ENCODE measurements around the gene UNC119B.

DNA sequence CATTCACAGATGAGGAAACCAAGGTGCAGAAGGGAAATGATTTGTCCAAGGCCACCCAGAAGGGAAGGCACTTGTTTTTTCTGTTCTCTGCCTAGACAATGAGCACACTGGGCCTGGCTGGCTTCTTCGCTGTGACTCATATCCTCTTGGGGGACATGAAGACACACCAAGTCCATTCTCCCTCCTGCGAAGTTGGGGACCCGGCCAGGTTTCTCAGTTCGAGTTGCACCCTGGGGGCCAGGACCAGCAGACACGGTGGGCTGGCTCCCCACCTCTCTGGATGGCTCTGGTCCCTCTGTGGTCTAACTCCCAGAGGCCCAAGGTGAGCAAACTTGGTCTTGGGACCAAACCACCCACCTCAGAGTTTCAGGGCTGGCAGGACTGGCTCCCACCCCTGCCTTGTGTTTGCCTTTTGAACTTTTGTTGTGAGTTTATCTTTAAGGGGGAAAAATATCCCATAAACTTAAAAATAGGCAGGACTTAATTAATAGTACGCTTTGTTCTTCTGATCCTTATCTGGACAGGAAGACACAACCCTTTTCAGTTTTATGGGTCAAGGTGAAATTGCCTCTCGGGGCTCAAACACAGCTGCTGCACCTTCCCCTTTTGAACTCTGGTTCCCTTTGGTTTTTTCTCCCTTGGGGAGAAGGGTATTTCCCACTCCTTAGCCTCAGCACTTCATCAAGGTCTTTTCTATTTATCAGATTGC lies 32.3 kb upstream of the UNC119B start:
- no peak for TF ChIP-seq POLR2AphosphoS5 (IDR thresholded peaks at IDR 0.05; ENCODE audit: low read depth, low read length)
- TF ChIP-seq FOXP2 (optimal IDR thresholded peaks at IDR 0.05; ENCODE audit: borderline replicate concordance, extremely low read depth, extremely low read length, insufficient read depth), result no peak
- TF ChIP-seq TAF1 (IDR thresholded peaks at IDR 0.05; ENCODE audit: borderline replicate concordance, insufficient read depth, low read length), result no peak
- no peak for TF ChIP-seq REST (IDR thresholded peaks at IDR 0.05; ENCODE audit: insufficient read depth in 1 of 2, low read depth in 2 of 2, low read length in 2 of 2)
- TF ChIP-seq SIN3A (IDR thresholded peaks at IDR 0.05; ENCODE audit: borderline replicate concordance, insufficient read depth, low read length), result no peak

Data from PFSK-1 (cell line).